Measurements from ENCODE around the gene SLC25A5. TPM values are rescaled to one million over a fixed set of nuclear protein-coding genes. Genes with fewer than 3 reads are reported as not detected.
A peak's percentile ranks its signal among the peaks of the same experiment; 100 is the strongest.

Gene SLC25A5
- total and polyA plus RNA-seq, 4 donors: 191 to 304 (median 207) TPM

DNA sequence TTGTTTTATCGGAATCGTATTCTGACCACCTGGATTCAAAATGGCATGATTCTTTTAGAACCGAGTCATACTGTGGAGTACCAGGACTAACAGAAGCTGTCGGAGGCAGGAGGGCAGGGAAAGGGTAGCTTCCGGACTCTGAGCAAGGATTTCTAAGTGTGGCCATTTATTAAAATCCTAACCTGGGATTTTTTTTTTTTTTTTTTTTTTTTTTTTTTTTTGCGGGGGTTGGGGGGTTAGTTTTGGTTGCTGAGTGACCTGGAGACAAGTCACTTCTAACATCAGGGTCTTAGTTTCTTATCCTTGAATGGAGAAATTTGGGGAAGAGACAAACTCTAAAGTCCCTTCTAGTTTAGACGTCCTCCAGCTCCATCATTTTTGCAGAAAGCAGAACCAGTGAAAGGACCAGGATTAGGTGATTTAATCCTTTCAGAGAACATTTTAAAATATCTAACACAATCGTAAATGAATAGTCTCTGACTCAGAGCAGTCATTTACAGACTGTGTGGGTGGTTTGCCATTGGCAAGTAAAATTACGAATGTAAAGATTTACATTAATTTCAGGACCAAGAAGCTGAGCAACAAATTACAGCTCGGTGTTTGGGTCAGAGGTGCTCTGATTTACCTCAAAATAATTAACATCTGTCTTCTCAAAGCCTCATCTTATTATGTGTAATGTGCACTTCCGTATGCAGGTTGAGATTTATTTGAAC lies 7.3 kb downstream of the SLC25A5 start:
- H3K27ac ChIP-seq (ENCODE audit: low read depth in 1 of 2, low read length in 2 of 2): no peak overlapping the region
- TF ChIP-seq FOXA1 (IDR thresholded peaks at IDR 0.05): no peak
- TF ChIP-seq NR2F2 (IDR thresholded peaks at IDR 0.05): no peak
- no peaks in the 10 kb centered on the region for H3K9me3 ChIP-seq (ENCODE audit: control insufficient read depth in 4 of 4, low read length in 3 of 4)
- H3K4me1 ChIP-seq (ENCODE audit: control insufficient read depth in 4 of 4, insufficient read depth in 4 of 4, low read length in 3 of 4): peaks cover 3 to 33% (median 26%) of the 10 kb centered on the region in 4 donors
- no peak for DNase-seq (ENCODE audit: low spot score)
- 73% methylated on average over 11 of the region's 11 CpGs for WGBS
- H3K27me3 ChIP-seq (ENCODE audit: control insufficient read depth in 4 of 4, insufficient read depth in 4 of 4, low read length in 3 of 4): no peaks in the 10 kb centered on the region
- H3K4me3 ChIP-seq (ENCODE audit: low read depth in 1 of 3, low read length in 3 of 3): no peak overlapping the region
- H3K9ac ChIP-seq (ENCODE audit: low read depth in 1 of 2, low read length in 2 of 2): no peak overlapping the region
- H3K36me3 ChIP-seq (ENCODE audit: control insufficient read depth in 4 of 4, insufficient read depth in 3 of 4, low read depth in 1 of 4, low read length in 3 of 4): peaks cover 0 to 5% (median 3%) of the 10 kb centered on the region in 4 donors

DNA sequence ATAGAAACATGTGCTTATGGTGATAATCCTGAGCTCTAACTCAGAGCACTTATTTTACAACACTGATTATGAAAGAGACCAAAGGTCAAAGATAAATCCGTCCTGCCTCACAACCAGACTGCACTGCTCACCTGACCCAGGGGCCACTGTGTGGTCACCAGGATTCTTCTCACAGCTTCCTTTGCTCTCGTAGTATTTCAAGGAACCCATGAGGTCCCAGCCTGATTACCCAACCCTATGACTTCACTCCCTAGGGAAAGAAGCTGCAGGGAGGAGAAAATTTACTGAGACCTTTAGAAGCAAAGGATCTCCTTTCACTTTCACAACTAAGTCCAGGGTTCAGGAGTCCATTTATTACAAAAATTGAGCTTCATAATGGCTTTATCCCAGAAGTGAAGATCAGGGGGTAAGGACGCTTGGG lies 9.6 kb downstream of the SLC25A5 start:
- DNase-seq (ENCODE audit: low spot score): no peak
- WGBS: 18% methylated on average over 3 of the region's 3 CpGs
- Histone ChIP-seq H3K4me1 (ENCODE audit: control insufficient read depth in 4 of 4, insufficient read depth in 4 of 4, low read length in 3 of 4) (peaks cover 6 to 48% (median 36%) of the 10 kb centered on the region in 4 donors), H3K4me3 (ENCODE audit: low read depth in 1 of 3, low read length in 3 of 3) (peak overlapping the region in 2 of 3 donors; percentile 28 to 56), H3K27me3 (ENCODE audit: control insufficient read depth in 4 of 4, insufficient read depth in 4 of 4, low read length in 3 of 4) (no peaks in the 10 kb centered on the region), H3K36me3 (ENCODE audit: control insufficient read depth in 4 of 4, insufficient read depth in 3 of 4, low read depth in 1 of 4, low read length in 3 of 4) (no peaks in the 10 kb centered on the region), H3K27ac (ENCODE audit: low read depth in 1 of 2, low read length in 2 of 2) (peak overlapping the region; percentile 60 to 92), H3K9ac (ENCODE audit: low read depth in 1 of 2, low read length in 2 of 2) (peak overlapping the region; percentile 36 to 47), H3K9me3 (ENCODE audit: control insufficient read depth in 4 of 4, low read length in 3 of 4) (no peaks in the 10 kb centered on the region)
- TF ChIP-seq SP1 (IDR thresholded peaks at IDR 0.05) (peak; percentile 88), FOXA2 (IDR thresholded peaks at IDR 0.05) (no peak), REST (IDR thresholded peaks at IDR 0.05) (no peak), NR2F2 (IDR thresholded peaks at IDR 0.05) (peak; percentile 76), EGR1 (IDR thresholded peaks at IDR 0.05; ENCODE audit: low read depth in 2 of 2) (no peak), ATF3 (IDR thresholded peaks at IDR 0.05) (peak; percentile 76), RXRA (IDR thresholded peaks at IDR 0.05) (peak; percentile 73 to 77), GABPA (IDR thresholded peaks at IDR 0.05 in 1 of 2, conservative IDR thresholded peaks at IDR 0.05 in 1 of 2) (peak in 1 of 2 donors; percentile 12), JUND (IDR thresholded peaks at IDR 0.05) (peak; percentile 62 to 69), HNF4A (conservative IDR thresholded peaks at IDR 0.05) (peak; percentile 92 to 98), RAD21 (IDR thresholded peaks at IDR 0.05) (no peak), FOXA1 (IDR thresholded peaks at IDR 0.05) (peak; percentile 12), HNF4G (IDR thresholded peaks at IDR 0.05) (peak; percentile 88), ZBTB33 (IDR thresholded peaks at IDR 0.05) (peak; percentile 50), TAF1 (conservative IDR thresholded peaks at IDR 0.05) (no peak), YY1 (IDR thresholded peaks at IDR 0.05) (peak; percentile 69)
- TF ChIP-seq, protein P1, sequence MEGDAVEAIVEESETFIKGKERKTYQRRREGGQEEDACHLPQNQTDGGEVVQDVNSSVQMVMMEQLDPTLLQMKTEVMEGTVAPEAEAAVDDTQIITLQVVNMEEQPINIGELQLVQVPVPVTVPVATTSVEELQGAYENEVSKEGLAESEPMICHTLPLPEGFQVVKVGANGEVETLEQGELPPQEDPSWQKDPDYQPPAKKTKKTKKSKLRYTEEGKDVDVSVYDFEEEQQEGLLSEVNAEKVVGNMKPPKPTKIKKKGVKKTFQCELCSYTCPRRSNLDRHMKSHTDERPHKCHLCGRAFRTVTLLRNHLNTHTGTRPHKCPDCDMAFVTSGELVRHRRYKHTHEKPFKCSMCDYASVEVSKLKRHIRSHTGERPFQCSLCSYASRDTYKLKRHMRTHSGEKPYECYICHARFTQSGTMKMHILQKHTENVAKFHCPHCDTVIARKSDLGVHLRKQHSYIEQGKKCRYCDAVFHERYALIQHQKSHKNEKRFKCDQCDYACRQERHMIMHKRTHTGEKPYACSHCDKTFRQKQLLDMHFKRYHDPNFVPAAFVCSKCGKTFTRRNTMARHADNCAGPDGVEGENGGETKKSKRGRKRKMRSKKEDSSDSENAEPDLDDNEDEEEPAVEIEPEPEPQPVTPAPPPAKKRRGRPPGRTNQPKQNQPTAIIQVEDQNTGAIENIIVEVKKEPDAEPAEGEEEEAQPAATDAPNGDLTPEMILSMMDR (IDR thresholded peaks at IDR 0.05; ENCODE audit: low read depth, low read length, missing input control): no peak
- TF ChIP-seq, protein P2, sequence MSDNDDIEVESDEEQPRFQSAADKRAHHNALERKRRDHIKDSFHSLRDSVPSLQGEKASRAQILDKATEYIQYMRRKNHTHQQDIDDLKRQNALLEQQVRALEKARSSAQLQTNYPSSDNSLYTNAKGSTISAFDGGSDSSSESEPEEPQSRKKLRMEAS (IDR thresholded peaks at IDR 0.05): peak; percentile 53
